ENCODE data around the gene FAM53C.
"Not testable (repeated sequence)": the region's sequence is repeated elsewhere in the genome, so short reads cannot be mapped to it uniquely, and the experiment has no call there.

The FAM53C gene

GRCh38 chr5:138382347-138382746, 44.3 kb downstream of the FAM53C start:
- H3K4me1 ChIP-seq (ENCODE audit: control insufficient read depth in 1 of 2, insufficient read depth in 1 of 2, low read depth in 1 of 2, low read length in 1 of 2) = no peaks in the 10 kb centered on the region
- TF ChIP-seq CTCF (IDR thresholded peaks at IDR 0.05) = no peak
- H3K36me3 ChIP-seq = peaks cover 96% of the 10 kb centered on the region
- H3K27me3 ChIP-seq = no peaks in the 10 kb centered on the region
- no peaks in the 10 kb centered on the region for H3K9me3 ChIP-seq
- H3K4me3 ChIP-seq (ENCODE audit: low read depth in 1 of 2, low read length in 1 of 2) = no peak overlapping the region
- no peak overlapping the region for H3K27ac ChIP-seq

DNA sequence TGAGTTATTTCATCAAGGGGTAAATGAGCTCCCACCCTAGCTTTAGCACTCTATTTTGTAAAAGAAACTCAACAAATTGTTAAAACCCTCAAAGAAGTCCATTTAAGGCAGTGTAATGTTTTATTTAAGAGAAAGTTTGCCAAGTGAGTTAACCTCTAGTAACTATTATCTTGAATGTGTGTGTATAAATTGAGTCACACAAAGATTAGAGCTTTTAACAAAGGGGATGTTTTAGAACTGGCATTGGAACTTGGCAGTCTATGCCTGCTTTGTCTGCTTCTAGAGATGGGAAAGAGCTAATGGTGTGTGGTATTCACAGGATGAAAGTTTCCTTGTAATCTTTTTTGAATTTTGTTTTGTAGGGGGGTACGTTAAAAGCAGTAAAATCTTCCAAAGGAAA, 47.6 kb downstream of the FAM53C start:
- no peak for TF ChIP-seq CTCF (IDR thresholded peaks at IDR 0.05)
- Histone ChIP-seq H3K27ac (no peak overlapping the region), H3K4me1 (ENCODE audit: control insufficient read depth in 1 of 2, insufficient read depth in 1 of 2, low read depth in 1 of 2, low read length in 1 of 2) (no peaks in the 10 kb centered on the region), H3K27me3 (no peaks in the 10 kb centered on the region), H3K36me3 (peaks cover 92% of the 10 kb centered on the region), H3K9me3 (no peaks in the 10 kb centered on the region), H3K4me3 (ENCODE audit: low read depth in 1 of 2, low read length in 1 of 2) (no peak overlapping the region)

GRCh38 chr5:138386290-138386689, 48.2 kb downstream of the FAM53C start:
- no peak for TF ChIP-seq CTCF (IDR thresholded peaks at IDR 0.05)
- Histone ChIP-seq H3K4me1 (ENCODE audit: control insufficient read depth in 1 of 2, insufficient read depth in 1 of 2, low read depth in 1 of 2, low read length in 1 of 2) (no peaks in the 10 kb centered on the region), H3K36me3 (peaks cover 92% of the 10 kb centered on the region), H3K27me3 (no peaks in the 10 kb centered on the region), H3K9me3 (no peaks in the 10 kb centered on the region), H3K4me3 (ENCODE audit: low read depth in 1 of 2, low read length in 1 of 2) (no peak overlapping the region), H3K27ac (no peak overlapping the region)

GRCh38 chr5:138389332-138389731, 51.3 kb downstream of the FAM53C start:
- H3K27ac ChIP-seq = no peak overlapping the region
- TF ChIP-seq CTCF (IDR thresholded peaks at IDR 0.05) = no peak
- no peaks in the 10 kb centered on the region for H3K4me1 ChIP-seq (ENCODE audit: control insufficient read depth in 1 of 2, insufficient read depth in 1 of 2, low read depth in 1 of 2, low read length in 1 of 2)
- no peak overlapping the region for H3K4me3 ChIP-seq (ENCODE audit: low read depth in 1 of 2, low read length in 1 of 2)
- peaks cover 92% of the 10 kb centered on the region for H3K36me3 ChIP-seq
- no peaks in the 10 kb centered on the region for H3K9me3 ChIP-seq
- H3K27me3 ChIP-seq = no peaks in the 10 kb centered on the region

GRCh38 chr5:138389911-138390310, 51.8 kb downstream of the FAM53C start:
- H3K27ac ChIP-seq; H3K4me1 ChIP-seq (ENCODE audit: control insufficient read depth in 1 of 2, insufficient read depth in 1 of 2, low read depth in 1 of 2, low read length in 1 of 2); H3K27me3 ChIP-seq; H3K9me3 ChIP-seq; H3K4me3 ChIP-seq (ENCODE audit: low read depth in 1 of 2, low read length in 1 of 2): not testable (repeated sequence)
- peaks cover 94% of the 10 kb centered on the region for H3K36me3 ChIP-seq

DNA sequence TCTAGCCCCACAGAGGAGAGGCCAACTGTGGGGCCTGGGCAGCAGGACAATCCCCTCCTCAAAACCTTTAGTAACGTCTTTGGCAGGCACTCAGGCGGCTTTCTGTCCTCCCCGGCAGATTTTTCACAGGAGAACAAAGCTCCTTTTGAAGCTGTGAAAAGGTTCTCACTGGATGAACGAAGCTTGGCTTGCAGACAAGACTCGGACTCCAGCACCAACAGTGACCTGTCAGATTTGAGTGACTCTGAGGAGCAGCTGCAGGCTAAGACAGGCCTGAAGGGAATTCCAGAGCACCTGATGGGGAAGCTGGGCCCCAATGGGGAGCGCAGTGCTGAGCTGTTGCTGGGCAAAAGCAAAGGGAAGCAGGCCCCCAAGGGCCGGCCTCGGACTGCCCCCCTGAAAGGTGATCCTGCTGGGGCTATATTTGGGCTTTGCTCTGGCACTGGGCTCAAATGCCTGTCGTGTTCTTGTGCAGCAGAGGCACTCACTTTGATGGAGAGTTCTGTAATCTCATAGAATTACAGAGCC, 53.9 kb downstream of the FAM53C start:
- no peak overlapping the region for H3K4me3 ChIP-seq (ENCODE audit: low read depth in 1 of 2, low read length in 1 of 2)
- no peaks in the 10 kb centered on the region for H3K27me3 ChIP-seq
- H3K9me3 ChIP-seq = no peaks in the 10 kb centered on the region
- peaks cover 94% of the 10 kb centered on the region for H3K36me3 ChIP-seq
- no peak for TF ChIP-seq CTCF (IDR thresholded peaks at IDR 0.05)
- H3K4me1 ChIP-seq (ENCODE audit: control insufficient read depth in 1 of 2, insufficient read depth in 1 of 2, low read depth in 1 of 2, low read length in 1 of 2) = no peaks in the 10 kb centered on the region
- no peak overlapping the region for H3K27ac ChIP-seq
